T1000 (cell line): ENCODE results near the gene MSRB2.
A peak's percentile ranks its signal among the peaks of the same experiment; 100 is the strongest.
"Not testable (repeated sequence)": the region's sequence is repeated elsewhere in the genome, so short reads cannot be mapped to it uniquely, and the experiment has no call there.

Experiments
- DNase-seq: peaks from one replicate; lab custom pipeline; 2025; ENCODE audit warnings: mixed read lengths; lab: John Stamatoyannopoulos, UW

The MSRB2 gene

DNA sequence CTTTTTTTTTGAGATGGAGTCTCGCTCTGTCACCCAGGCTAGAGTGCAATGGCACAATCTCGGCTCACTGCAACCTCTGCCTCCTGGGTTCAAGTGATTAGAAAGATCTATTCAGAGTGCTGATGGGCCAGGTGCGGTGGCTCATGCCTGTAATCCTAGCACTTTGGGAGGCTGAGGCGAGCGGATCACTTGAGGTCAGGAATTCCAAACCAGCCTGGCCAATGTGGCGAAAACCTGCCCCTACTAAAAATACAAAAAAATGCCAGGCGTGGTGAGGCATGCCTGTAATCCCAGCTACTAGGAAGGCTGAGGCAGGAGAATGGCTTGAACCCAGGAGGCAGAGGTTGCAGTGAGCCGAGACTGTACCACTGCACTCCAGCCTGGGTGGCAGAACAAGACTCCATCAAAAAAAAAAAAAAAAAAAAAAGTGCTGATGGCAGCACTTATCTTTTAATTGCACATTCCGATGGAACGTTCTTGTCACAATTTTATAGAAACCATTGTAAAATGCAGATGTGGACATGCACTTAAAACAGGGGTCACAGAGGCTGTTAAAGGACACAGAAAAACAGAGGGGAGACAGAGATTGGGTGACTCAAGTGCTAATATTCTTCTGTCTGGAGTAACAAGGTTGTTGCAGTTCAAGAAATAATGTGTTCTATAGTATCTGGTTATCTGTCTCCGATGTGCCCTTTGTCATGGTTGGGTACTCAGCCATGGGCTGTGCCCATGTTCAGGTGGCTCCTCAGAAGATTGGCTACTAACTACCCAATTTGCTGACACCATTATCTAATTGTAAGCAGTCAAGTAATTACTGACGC lies 25.1 kb upstream of the MSRB2 start:
- not testable (repeated sequence) for DNase-seq

- no peak for DNase-seq
Measured at GRCh38 chr10:23070913-23071218, 24.5 kb upstream of the MSRB2 start.

- not testable (repeated sequence) for DNase-seq
Measured at GRCh38 chr10:23072593-23072992, 22.8 kb upstream of the MSRB2 start.

DNA sequence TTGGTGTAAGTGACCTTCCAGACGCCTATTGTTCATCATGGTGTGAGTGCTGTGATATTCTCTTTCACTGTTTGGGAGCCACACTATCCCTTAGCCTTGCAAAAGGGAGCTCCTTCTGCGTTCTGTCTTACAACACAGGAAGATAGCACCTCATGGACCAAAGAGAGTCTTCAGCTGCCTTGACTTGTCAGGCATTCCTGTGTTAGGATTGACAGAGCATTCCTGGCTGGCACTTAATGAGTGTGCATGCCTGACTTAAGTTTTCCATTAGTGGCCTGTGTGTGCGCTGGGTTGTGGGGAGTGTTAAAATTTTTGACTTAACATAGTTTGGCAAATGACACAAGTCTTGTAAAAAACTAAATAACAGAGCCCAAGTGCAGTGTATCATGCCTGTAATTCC lies 21.9 kb upstream of the MSRB2 start:
- no peak for DNase-seq

DNA sequence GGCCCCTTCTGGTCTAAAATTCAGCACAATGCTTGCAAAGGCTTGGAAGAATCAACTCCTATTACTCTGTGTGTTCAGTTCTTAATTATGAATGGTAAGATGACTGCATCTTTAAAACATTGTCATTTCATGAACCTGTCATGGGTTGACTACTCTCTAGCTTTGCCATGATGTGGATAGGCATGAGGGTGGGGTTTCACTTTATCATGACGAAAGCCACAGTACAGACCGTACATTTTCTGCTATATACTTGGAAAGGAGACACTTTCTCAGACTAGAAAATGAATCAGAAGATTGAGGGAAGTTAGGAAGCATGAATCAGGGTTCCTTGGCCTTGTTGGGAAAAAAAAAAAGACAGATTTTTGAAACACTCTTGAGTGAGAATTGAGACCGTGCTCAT lies 19.7 kb upstream of the MSRB2 start:
- no peak for DNase-seq

- DNase-seq: no peak
Measured at GRCh38 chr10:23078114-23078513, 17.3 kb upstream of the MSRB2 start.

DNA sequence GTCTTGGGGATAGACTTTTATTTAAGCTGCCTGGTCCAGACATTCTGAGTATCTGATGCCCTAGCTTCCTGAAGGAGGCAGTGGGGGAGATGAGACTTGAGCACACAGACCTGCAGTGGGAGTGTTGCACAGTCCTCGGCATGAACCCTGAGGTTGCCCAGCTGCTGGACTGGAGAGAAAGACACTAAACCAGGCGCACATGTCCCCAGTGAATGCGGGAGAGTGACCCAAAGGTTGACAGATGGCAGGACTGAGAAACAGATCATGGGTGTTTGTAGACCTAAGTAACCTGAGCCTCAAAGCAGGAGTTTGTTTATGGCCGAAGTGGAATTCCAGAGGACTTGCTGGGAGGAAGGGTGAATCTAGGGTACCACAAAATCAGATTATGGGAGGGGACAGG lies 15.7 kb upstream of the MSRB2 start:
- no peak for DNase-seq

GRCh38 chr10:23080262-23080661 lies 15.1 kb upstream of the MSRB2 start:
- DNase-seq: no peak

- no peak for DNase-seq
Measured at GRCh38 chr10:23081221-23081750, 14.1 kb upstream of the MSRB2 start.

GRCh38 chr10:23081891-23082290 lies 13.5 kb upstream of the MSRB2 start:
- no peak for DNase-seq

GRCh38 chr10:23088609-23089008 lies 6.8 kb upstream of the MSRB2 start:
- DNase-seq: no peak

DNA sequence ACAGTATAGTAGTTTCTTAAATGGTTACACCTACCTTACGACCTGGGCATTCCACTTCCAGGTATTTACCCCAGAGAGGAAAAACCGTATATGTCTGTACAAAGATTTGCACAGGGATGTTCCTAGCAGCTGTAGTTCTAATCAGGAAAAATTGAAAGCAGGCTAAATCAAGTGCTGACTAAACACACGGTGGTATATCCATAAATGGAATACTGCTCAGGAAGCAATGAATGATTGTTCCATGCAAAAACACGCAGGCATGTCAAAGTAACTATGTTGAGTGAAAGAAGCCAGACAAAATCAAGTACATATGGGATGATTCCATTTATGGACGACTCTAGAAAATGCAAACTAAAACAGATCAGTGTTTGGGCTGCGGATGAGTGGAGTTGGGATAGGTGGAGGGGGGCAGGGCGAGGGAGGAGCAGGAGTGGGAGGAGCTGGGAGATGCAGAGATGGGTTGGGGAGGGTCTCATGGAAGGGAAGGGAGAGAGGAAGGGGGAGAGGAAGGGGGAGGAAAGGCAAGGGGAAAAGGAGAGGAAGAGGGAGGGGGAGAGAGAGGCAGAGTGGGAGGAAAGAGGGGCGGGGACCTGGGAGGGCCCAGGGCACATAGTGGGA lies 484 bp upstream of the MSRB2 start:
- no peak for DNase-seq

- DNase-seq: peak; percentile 11
Measured at GRCh38 chr10:23095966-23096801, 805 bp downstream of the MSRB2 start.

- no peak for DNase-seq
Measured at GRCh38 chr10:23096802-23097549, 1.6 kb downstream of the MSRB2 start.

DNA sequence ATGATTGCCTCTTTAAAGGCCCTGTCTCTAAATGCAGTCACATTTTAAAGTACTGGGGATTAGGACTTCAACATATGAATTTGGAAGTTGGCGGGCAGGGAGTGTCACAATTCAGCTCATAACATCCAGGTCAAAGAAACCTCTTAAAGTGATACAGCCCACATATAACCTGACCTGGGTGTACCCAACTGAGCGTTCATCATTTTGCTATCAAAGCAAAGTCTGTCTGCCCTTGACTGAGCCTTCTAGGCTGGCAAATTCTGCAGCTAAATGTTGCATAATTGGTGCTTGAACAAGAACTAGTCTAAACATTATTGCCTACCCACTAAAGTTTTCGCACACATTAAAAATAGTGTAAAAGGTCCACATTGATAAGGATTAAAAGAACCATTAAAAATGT lies 3.7 kb downstream of the MSRB2 start:
- no peak for DNase-seq

- no peak for DNase-seq
Measured at GRCh38 chr10:23099816-23100215, 4.4 kb downstream of the MSRB2 start.

GRCh38 chr10:23100331-23101030 lies 5.1 kb downstream of the MSRB2 start:
- no peak for DNase-seq

- no peak for DNase-seq
Measured at GRCh38 chr10:23106331-23107072, 11.1 kb downstream of the MSRB2 start.

- DNase-seq: no peak
Measured at GRCh38 chr10:23110722-23111516, 15.5 kb downstream of the MSRB2 start.
